ENCODE results near the gene LIPT2. TPM values are rescaled to one million over a fixed set of nuclear protein-coding genes. Genes with fewer than 3 reads are reported as not detected.

LIPT2 gene
- total and polyA plus RNA-seq, 2 donors (not counting 3 experiments of a cell fraction or from before 2014, with no cell fraction given) = 1.7 to 4.1 TPM

GRCh38 chr11:74463216-74463615 is 30.3 kb downstream of the LIPT2 start:
- TF ChIP-seq MYC (IDR thresholded peaks at IDR 0.05; ENCODE audit: low read depth, low read length) (no peak), GATA2 (IDR thresholded peaks at IDR 0.05; ENCODE audit: insufficient read depth, insufficient read length, low read depth, low read length) (no peak), CTCF (IDR thresholded peaks at IDR 0.05; ENCODE audit: extremely low read depth in 1 of 2, insufficient read depth in 1 of 2, low read depth in 1 of 2, low read length in 2 of 2) (no peak), POLR2AphosphoS5 (IDR thresholded peaks at IDR 0.05; ENCODE audit: insufficient read depth, low read depth, low read length) (no peak), FOS (IDR thresholded peaks at IDR 0.05; ENCODE audit: borderline replicate concordance, insufficient read depth, low read length) (no peak), JUN (IDR thresholded peaks at IDR 0.05; ENCODE audit: borderline replicate concordance, insufficient read depth, insufficient read length, low read depth) (no peak), POLR2A (IDR thresholded peaks at IDR 0.05; ENCODE audit: low read depth, low read length) (no peak), MAX (IDR thresholded peaks at IDR 0.05; ENCODE audit: insufficient read depth, insufficient read length) (no peak), EZH2 (IDR thresholded peaks at IDR 0.05; ENCODE audit: borderline replicate concordance, low read depth, low read length, severe bottlenecking) (no peak)
- Histone ChIP-seq H3K27me3 (ENCODE audit: control insufficient read depth in 2 of 2, insufficient read depth in 2 of 2, low read length in 2 of 2) (peaks cover 16 to 23% of the 10 kb centered on the region in 2 experiments), H3K9ac (replicated peaks; ENCODE audit: extremely low read depth, insufficient read depth, low read length) (no peak overlapping the region), H4K20me1 (replicated peaks; ENCODE audit: control insufficient read depth, extremely low read depth, insufficient read depth, low read length) (no peaks in the 10 kb centered on the region), H2AFZ (ENCODE audit: low read depth, low read length) (no peak overlapping the region), H3K9me1 (replicated peaks; ENCODE audit: control insufficient read depth, extremely low read depth, insufficient read depth, low read length) (no peaks in the 10 kb centered on the region), H3K36me3 (ENCODE audit: control insufficient read depth in 2 of 2, extremely low read depth in 1 of 2, insufficient read depth in 2 of 2, low read length in 2 of 2) (no peaks in the 10 kb centered on the region), H3K4me1 (ENCODE audit: control insufficient read depth, extremely low read depth, insufficient read depth, low read length) (peaks cover 11% of the 10 kb centered on the region), H3K79me2 (ENCODE audit: control insufficient read depth, insufficient read depth, low read length) (no peaks in the 10 kb centered on the region), H3K27ac (ENCODE audit: insufficient read depth, low read depth, low read length) (no peak overlapping the region), H3K4me3 (replicated peaks in 1 of 3; ENCODE audit: insufficient read depth in 1 of 3, low read depth in 1 of 3, low read length in 3 of 3) (no peak overlapping the region), H3K4me2 (ENCODE audit: insufficient read depth, low read length) (no peak overlapping the region), H3K9me3 (replicated peaks; ENCODE audit: control insufficient read depth, insufficient read depth, low read length) (no peaks in the 10 kb centered on the region)
- POLR2A ChIA-PET = no interaction called here
- no peak for FAIRE-seq
- dilution Hi-C loops (cut with MboI; ENCODE audit: extremely low pct_ligation_motif_present, low sequenced_read_pairs) (no loop called here), intact Hi-C loops (cut with micrococcal nuclease) (no loop called here)
- BruUV-seq (replicated peaks) = no TSS peak
- DNase-seq (ENCODE audit: low read depth, low spot score) = no peak
- CTCF ChIA-PET = interaction anchor here (0.9 to 5.4 kb wide), 7 partner anchors 10 to 277 kb away, joined by 3 to 38 read pairs (median 6); partner anchors contain the start of gene LIPT2
